GM12878 (cell line): ENCODE measurements around the gene EIF6.

ENCODE experiments used
- EZH2 ChIP-seq: IDR thresholded peaks from 2 replicates; pipeline ENCODE4 v1.6.1; 2012; ENCODE audit warnings: low read depth, mild to moderate bottlenecking, control low read depth, inconsistent platforms, low read length, borderline replicate concordance; ENCODE audit not compliant: control insufficient read depth
- GABPA ChIP-seq: IDR thresholded peaks from 2 replicates; pipeline ENCODE4 v1.6.1; 2014; ENCODE audit warnings: antibody characterized with exemption, low read depth, mild to moderate bottlenecking, inconsistent platforms
- MAX ChIP-seq: IDR thresholded peaks from 2 replicates; pipeline ENCODE4 v1.6.1; 2012; ENCODE audit warnings: low read depth, low read length, improper control_type of control experiment
- POLR2A ChIP-seq: IDR thresholded peaks from 2 replicates; pipeline ENCODE4 v1.6.1; 2011; ENCODE audit warnings: low read depth, mild to moderate bottlenecking, low read length
- SMC3 ChIP-seq: IDR thresholded peaks from 2 replicates; pipeline ENCODE4 v1.6.1; 2011; ENCODE audit warnings: low read length, improper control_type of control experiment, borderline replicate concordance
- SUZ12 ChIP-seq: fragments of 200-600 bp; sonication (generic); IDR thresholded peaks from one replicate; pipeline ENCODE4 v1.6.1; 2018; ENCODE audit warnings: antibody characterized with exemption, mild to moderate bottlenecking; ENCODE audit not compliant: unreplicated experiment
- TAF1 ChIP-seq: IDR thresholded peaks from 2 replicates; pipeline ENCODE4 v1.6.1; 2011; ENCODE audit warnings: mild to moderate bottlenecking, low read depth, low read length, borderline replicate concordance
- YY1 ChIP-seq: IDR thresholded peaks from 2 replicates; pipeline ENCODE4 v1.6.1; 2011; ENCODE audit warnings: low read depth, mild to moderate bottlenecking, low read length
- ZNF24 ChIP-seq: fragments of 450-650 bp; IDR thresholded peaks from 2 replicates; pipeline ENCODE4 v1.6.1; 2017; ENCODE audit warnings: antibody characterized with exemption, mild to moderate bottlenecking
- ZNF384 ChIP-seq: IDR thresholded peaks from 2 replicates; pipeline ENCODE4 v1.6.1; 2012; ENCODE audit warnings: low read depth, mild to moderate bottlenecking, low read length, improper control_type of control experiment, borderline replicate concordance

- TF ChIP-seq YY1 (no peak), SUZ12 (no peak), MAX (no peak), POLR2A (no peak), TAF1 (no peak), GABPA (no peak), ZNF24 (no peak), EZH2 (no peak), SMC3 (no peak), ZNF384 (no peak)
These were observed 35.7 kb downstream of the EIF6 start for GRCh38 chr20:35248641-35249475.
